Measurements from ENCODE around the gene NR5A1.

The NR5A1 gene

DNA sequence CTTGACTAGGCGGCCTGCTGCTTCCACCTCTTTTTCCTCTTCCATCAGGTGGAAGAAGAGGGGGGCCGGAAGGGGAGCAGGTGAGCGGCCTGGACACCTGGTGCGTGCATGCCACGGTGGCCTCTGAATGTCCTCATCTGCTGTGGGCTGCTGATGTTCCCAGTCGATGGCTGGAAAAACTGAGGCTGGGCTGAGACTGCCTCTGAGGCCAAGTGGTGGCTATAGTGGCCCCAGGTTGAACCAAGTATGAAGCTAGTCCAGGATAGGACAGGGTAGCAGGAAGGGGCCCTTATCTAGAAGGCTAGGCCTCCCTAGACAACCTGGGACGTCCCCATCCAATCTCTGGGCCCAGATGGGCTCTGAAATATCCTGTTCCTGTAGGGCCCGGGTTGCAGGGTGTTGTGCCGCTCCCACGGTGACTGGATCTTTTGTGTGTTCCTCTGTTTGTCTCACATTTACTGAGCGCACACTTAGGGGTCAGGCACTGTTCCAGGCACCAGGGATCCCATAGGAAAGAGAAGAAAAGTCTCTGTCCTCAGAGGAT, 753 bp upstream of the NR5A1 start:
- no peaks in the 10 kb centered on the region for H3K36me3 ChIP-seq (ENCODE audit: insufficient read depth)
- TF ChIP-seq, protein P1, sequence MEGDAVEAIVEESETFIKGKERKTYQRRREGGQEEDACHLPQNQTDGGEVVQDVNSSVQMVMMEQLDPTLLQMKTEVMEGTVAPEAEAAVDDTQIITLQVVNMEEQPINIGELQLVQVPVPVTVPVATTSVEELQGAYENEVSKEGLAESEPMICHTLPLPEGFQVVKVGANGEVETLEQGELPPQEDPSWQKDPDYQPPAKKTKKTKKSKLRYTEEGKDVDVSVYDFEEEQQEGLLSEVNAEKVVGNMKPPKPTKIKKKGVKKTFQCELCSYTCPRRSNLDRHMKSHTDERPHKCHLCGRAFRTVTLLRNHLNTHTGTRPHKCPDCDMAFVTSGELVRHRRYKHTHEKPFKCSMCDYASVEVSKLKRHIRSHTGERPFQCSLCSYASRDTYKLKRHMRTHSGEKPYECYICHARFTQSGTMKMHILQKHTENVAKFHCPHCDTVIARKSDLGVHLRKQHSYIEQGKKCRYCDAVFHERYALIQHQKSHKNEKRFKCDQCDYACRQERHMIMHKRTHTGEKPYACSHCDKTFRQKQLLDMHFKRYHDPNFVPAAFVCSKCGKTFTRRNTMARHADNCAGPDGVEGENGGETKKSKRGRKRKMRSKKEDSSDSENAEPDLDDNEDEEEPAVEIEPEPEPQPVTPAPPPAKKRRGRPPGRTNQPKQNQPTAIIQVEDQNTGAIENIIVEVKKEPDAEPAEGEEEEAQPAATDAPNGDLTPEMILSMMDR (conservative IDR thresholded peaks at IDR 0.05; ENCODE audit: low read depth, low read length) = no peak
- no peaks in the 10 kb centered on the region for H4K20me1 ChIP-seq (ENCODE audit: insufficient read depth)
- H2AFZ ChIP-seq (ENCODE audit: low read depth) = no peak overlapping the region
- no peaks in the 10 kb centered on the region for H3K79me2 ChIP-seq (ENCODE audit: insufficient read depth, low read depth)
- no peaks in the 10 kb centered on the region for H3K27me3 ChIP-seq (ENCODE audit: insufficient read depth, low read depth)
- H3K27ac ChIP-seq = no peak overlapping the region
- H3K4me2 ChIP-seq = no peak overlapping the region
- H3K4me3 ChIP-seq (IDR thresholded peaks at IDR 0.05; ENCODE audit: insufficient read depth, low read depth, low read length) = no peak overlapping the region
- no peaks in the 10 kb centered on the region for H3K4me1 ChIP-seq (ENCODE audit: low read depth, poor library complexity, severe bottlenecking)
- H3K9ac ChIP-seq = no peak overlapping the region

DNA sequence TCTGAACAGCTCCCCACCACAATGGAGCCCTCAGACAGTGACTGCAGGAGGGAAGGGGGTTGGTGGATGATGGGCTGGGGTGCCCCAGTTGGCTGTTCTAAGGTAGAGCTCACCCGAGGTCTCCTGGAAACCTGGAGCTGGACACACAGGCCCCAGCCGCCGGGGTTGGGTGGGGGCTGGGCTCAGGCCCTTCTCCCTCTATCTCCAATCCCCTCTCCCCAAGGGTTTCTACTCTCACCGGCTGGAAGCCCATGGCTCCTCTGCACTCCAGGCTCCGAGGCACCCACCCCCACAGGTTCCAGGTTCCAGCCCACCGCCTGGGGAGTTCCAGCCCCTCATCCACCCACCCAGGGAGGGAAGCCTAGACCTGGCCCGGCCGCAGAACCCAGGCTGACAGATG, 766 bp downstream of the NR5A1 start:
- no peaks in the 10 kb centered on the region for H3K79me2 ChIP-seq (ENCODE audit: insufficient read depth, low read depth)
- H3K4me1 ChIP-seq (ENCODE audit: low read depth, poor library complexity, severe bottlenecking) = no peaks in the 10 kb centered on the region
- H3K27ac ChIP-seq = no peak overlapping the region
- no peak overlapping the region for H3K4me3 ChIP-seq (IDR thresholded peaks at IDR 0.05; ENCODE audit: insufficient read depth, low read depth, low read length)
- no peak overlapping the region for H2AFZ ChIP-seq (ENCODE audit: low read depth)
- no peaks in the 10 kb centered on the region for H3K36me3 ChIP-seq (ENCODE audit: insufficient read depth)
- no peak overlapping the region for H3K4me2 ChIP-seq
- TF ChIP-seq, protein P1 (conservative IDR thresholded peaks at IDR 0.05; ENCODE audit: low read depth, low read length) = no peak
- no peaks in the 10 kb centered on the region; the same call in 1 of the 2 replicates for H3K27me3 ChIP-seq (ENCODE audit: insufficient read depth, low read depth)
- H4K20me1 ChIP-seq (ENCODE audit: insufficient read depth) = no peaks in the 10 kb centered on the region
- H3K9ac ChIP-seq = no peak overlapping the region

DNA sequence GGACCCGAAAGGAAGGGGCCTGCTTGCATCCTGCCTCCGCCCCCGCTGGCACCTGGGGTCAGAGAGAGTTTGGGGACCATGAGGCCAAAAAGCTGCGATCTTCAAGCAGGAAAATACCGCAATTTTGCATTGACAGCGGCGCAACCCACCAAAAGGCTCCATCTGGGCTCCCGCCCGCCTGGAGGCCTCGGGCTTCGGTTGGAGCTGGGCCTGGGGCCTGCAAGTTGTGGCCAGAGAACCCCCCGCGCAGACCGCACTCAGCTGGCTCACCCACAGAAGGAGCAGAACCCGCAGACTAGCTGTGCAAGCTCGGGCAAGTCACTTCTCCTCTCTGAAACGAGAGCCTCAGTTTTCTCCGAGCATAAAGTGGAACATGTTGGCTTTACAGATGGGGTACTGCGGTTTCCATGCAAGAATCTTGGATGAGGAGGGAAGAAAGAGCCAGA, 1.3 kb downstream of the NR5A1 start:
- Histone ChIP-seq H4K20me1 (ENCODE audit: insufficient read depth) (no peaks in the 10 kb centered on the region), H3K9ac (no peak overlapping the region), H3K4me3 (IDR thresholded peaks at IDR 0.05; ENCODE audit: insufficient read depth, low read depth, low read length) (no peak overlapping the region), H3K36me3 (ENCODE audit: insufficient read depth) (no peaks in the 10 kb centered on the region), H3K4me1 (ENCODE audit: low read depth, poor library complexity, severe bottlenecking) (no peaks in the 10 kb centered on the region), H2AFZ (ENCODE audit: low read depth) (no peak overlapping the region), H3K27ac (no peak overlapping the region), H3K4me2 (no peak overlapping the region), H3K27me3 (ENCODE audit: insufficient read depth, low read depth) (peaks cover 3% of the 10 kb centered on the region; the same call in 1 of the 2 replicates), H3K79me2 (ENCODE audit: insufficient read depth, low read depth) (no peaks in the 10 kb centered on the region)
- TF ChIP-seq, protein P1 (conservative IDR thresholded peaks at IDR 0.05; ENCODE audit: low read depth, low read length) = no peak

DNA sequence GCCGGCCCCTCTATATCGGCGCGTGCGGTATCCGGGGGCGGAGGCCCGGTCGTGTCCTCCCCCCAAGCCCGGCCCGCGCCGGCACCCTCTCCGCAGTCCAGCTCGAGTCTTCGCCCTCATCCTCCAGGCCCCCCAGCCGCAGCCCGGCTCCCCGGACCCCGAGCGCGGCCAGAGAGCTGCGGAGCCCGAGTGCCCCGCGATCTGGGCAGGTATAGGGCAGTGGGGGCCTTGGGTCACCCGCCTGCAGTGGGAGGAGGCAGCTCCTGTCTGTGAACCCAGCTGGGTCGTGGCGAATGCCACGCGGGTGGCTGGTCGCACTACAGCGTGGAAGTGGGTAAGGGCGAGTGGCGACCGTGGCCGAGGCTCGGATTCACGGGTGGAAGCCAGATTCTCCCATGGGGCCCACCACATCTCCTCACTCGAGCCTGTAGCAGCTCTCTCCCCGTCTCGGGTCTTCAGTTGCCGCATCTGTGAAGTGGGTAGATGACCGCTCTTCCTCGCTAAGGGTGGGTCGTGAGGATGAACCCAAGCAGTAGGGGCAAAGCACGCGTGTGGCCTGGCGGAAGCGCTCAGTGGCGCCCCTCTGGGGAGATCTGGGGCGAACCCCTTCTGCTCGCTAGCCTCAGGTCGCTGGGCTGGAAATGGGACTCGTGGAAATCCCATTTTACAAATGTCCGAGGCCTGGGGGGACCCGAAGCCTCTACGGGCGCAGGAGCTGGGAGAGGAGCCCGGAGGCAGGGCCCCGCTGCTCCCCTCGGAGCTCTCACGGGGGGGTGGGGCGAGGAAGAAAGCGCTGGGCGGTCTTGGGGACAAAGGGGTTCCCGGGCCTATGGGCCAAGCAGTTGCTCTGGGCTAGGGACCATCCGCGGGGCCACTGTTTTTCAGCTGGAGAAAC, 1.9 kb downstream of the NR5A1 start:
- Histone ChIP-seq H3K4me3 (IDR thresholded peaks at IDR 0.05; ENCODE audit: insufficient read depth, low read depth, low read length) (no peak overlapping the region), H3K9ac (no peak overlapping the region), H3K79me2 (ENCODE audit: insufficient read depth, low read depth) (no peaks in the 10 kb centered on the region), H3K27me3 (ENCODE audit: insufficient read depth, low read depth) (peaks cover 6% of the 10 kb centered on the region; the same call in 1 of the 2 replicates), H4K20me1 (ENCODE audit: insufficient read depth) (no peaks in the 10 kb centered on the region), H3K4me2 (no peak overlapping the region), H3K4me1 (ENCODE audit: low read depth, poor library complexity, severe bottlenecking) (no peaks in the 10 kb centered on the region), H2AFZ (ENCODE audit: low read depth) (no peak overlapping the region), H3K27ac (no peak overlapping the region), H3K36me3 (ENCODE audit: insufficient read depth) (no peaks in the 10 kb centered on the region)
- TF ChIP-seq, protein P1 (conservative IDR thresholded peaks at IDR 0.05; ENCODE audit: low read depth, low read length) = no peak

All from KMS-11 (cell line).